GM10266 (cell line): ENCODE measurements around the gene SHQ1.

ENCODE experiments used
- DNase-seq: peaks from one replicate; pipeline ENCODE4 v3.0.0; 2012; ENCODE audit errors: extremely low spot score
- TF ChIP-seq, protein P1 (sequence below): IDR thresholded peaks from 2 replicates; pipeline ENCODE4 v1.5.1; 2012; ENCODE audit warnings: mild to moderate bottlenecking, low read depth; ENCODE audit not compliant: control insufficient read depth, insufficient read depth; ENCODE audit errors: missing control alignments

The SHQ1 gene

DNA sequence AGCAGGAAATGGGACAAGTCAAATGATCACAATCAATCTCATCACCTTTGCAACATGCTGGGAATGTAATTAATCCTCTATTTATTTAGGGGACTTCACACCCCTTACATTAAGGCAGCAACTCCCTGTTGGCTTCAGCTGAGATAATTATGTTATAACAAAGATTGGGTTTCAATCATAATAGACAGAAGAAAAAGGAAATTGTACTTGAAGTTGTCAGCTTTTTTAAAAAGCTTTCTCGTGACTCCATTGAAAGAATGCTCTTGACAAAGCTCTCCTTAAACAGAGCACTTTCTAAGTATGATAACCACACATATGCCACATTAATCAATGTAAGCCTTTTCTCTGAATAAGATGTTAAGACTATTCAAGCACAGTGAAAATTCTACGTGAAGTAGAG, 65.7 kb downstream of the SHQ1 start:
- no peak for DNase-seq
- TF ChIP-seq, protein P1, sequence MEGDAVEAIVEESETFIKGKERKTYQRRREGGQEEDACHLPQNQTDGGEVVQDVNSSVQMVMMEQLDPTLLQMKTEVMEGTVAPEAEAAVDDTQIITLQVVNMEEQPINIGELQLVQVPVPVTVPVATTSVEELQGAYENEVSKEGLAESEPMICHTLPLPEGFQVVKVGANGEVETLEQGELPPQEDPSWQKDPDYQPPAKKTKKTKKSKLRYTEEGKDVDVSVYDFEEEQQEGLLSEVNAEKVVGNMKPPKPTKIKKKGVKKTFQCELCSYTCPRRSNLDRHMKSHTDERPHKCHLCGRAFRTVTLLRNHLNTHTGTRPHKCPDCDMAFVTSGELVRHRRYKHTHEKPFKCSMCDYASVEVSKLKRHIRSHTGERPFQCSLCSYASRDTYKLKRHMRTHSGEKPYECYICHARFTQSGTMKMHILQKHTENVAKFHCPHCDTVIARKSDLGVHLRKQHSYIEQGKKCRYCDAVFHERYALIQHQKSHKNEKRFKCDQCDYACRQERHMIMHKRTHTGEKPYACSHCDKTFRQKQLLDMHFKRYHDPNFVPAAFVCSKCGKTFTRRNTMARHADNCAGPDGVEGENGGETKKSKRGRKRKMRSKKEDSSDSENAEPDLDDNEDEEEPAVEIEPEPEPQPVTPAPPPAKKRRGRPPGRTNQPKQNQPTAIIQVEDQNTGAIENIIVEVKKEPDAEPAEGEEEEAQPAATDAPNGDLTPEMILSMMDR = no peak

DNA sequence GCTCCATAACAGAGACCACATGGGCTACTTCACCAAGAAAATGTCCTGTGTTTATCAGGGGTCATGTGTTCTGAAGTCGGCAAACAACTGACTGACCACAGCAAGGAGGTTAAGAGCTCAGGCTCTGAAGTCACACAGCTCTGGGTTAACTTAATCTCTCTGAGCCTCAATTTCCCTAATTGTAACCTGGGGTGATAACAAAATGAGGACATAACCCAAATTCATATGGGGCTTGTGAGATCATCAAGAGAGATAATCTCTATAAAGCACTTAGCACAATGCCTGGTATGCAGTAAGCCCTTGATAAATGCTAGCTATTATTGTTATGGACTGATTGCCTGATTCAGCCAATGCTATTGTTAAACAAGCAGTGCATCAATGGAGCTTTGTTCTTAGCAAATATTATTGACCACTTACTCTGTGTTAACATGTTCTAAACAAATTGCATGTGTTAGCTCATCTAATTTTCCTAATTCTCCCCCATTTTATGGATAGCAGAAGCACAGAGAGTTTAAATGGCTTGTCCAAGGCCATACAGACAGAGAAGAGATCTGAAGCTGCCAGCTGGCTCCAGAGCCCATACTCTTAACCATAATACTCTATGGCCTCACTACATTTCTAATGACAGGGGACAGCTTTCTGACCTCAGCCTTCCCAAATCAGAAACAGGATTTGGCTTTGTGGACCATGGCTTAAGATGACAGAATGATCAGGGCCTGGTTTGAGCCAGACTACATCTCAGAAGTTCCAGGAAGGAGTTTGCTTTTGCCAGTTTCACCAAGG, 78.3 kb downstream of the SHQ1 start:
- TF ChIP-seq, protein P1 = no peak
- DNase-seq = no peak

DNA sequence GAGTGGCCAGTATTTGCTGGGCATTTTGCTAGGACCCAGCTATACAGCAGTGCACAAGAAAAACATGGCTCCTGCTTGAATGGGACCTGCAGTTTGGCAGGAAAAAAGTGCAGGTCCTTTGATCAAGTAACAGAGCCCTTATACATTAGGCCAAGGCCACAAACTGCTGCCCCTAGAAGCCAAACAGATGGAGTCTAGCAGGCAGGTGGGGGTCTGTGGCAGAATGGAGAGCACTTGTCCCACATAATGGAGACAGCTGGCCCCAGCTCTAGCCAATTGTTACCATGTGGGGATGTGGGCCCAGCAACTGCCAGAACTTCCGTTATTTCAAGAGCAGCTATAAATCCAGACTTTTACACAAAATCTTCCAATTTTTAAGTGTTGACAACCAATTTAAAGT, 79.3 kb downstream of the SHQ1 start:
- TF ChIP-seq, protein P1 = no peak
- no peak for DNase-seq

DNA sequence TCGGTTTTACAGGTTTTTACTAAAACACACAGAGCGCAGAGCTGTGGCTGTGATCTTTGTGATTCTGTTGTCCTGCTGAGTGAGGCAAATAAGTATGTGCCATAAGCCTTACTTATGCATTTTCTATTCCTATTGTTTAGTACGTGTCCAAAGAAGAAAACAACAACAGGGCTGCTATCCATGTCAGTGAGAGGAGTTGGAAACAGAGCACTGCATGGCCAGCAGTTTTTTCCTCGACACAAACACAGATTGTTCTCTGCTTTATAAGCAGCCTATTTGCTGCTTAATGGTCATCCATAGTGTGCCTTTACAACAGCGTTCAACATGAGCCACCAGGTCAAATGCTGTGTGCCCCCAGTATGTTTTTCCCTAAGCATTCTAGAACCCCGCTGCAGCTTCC, 79.8 kb downstream of the SHQ1 start:
- DNase-seq = no peak
- TF ChIP-seq, protein P1 = no peak

DNA sequence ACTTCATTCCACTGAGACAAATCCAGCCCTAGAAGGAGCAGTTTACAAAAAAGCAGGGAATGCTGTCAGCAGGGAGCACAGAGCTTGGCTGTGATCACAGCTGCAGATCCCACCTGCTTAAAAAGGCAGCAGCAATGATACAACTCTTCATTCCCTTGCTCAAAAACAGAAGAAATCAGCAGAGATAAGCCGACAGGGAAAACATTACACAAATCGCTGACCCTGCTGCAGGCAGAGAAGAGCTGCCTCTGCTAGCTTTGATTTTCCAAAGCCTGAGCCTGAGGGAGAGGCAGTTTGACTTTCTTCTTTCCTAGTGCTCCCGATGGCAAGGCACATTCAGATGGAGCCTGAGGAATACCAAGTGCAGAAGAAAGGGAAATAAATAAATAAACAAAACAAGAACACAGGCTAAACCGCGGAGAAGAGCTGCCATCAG, 80.2 kb downstream of the SHQ1 start:
- no peak for DNase-seq
- TF ChIP-seq, protein P1 = no peak

DNA sequence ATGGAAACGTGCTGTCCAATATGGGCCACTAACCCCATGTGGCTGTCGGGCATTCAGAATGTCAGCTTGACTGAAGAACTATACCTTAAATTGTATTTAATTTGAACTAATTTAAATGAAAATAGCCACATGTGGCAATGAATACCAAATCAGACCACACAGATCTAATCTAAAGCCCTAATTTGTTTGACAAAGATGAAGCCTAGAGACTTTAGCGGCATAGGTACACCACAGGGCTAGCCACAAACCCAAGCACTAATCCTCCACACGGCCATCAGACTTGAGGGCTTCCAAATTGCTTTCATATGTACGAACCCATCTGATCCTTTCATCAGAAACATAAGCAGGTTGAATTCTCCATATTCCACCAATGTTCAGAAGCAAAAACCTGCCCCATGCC, 81.4 kb downstream of the SHQ1 start:
- TF ChIP-seq, protein P1 = no peak
- DNase-seq = no peak

DNA sequence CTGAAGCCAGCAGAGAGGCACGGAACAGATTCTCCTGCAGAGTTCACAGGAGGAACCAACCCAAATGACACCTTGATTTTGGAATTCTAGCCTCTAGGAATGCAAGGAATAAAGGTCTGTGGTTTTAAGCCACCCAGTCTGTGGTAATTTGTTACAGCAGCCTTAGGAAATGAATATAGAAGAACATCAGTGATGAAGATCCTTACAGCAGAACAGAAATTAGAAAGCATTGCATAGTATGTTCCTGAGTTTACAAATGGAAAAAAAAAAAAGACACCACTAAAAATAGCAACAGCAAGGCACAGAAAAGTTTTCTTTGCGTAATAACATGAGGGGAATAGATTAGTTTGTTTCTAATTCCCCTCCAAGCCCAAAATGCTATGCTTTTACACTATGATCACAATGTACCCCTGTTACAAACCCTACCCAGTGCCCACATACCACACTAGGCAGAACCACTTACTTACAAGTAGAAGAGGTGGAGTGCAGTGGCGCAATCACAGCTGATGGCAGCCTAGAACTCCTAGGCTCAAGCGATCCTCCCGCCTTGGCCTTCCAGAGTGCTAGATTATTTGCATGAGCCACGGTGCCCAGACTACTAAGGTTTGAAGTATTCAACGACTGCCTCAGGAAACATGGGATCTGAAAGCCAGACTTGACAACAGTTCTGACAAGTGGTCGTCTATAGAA, 84.3 kb downstream of the SHQ1 start:
- DNase-seq = no peak
- TF ChIP-seq, protein P1 = no peak
